Activated CD8-positive, alpha-beta T cell treated with anti-CD3 and anti-CD28 coated beads, Interleukin-2, amount 10 ng/mL, durations not matched to agents 7 days and 5 days (primary cell): ENCODE results near the gene BTN2A1. TPM values are rescaled to one million over a fixed set of nuclear protein-coding genes. Genes with fewer than 3 reads are reported as not detected.
"Not testable (repeated sequence)": the region's sequence is repeated elsewhere in the genome, so short reads cannot be mapped to it uniquely, and the experiment has no call there.

Experiments
- ATAC-seq: fragments of 150-1000 bp; cut with Tn5 transposase; one replicate; pipeline ENCODE4 v1.10.0; 2021; ENCODE audit warnings: moderate library complexity
- CTCF ChIA-PET: fragments of 350-600 bp; sonication (Branson Sonifier 250); formaldehyde crosslinking; loops from one replicate; lab custom pipeline; 2021; ENCODE audit warnings: antibody characterized with exemption; lab: Charles Lee
- POLR2A ChIA-PET: fragments of 350-600 bp; sonication (Branson Sonifier 250); formaldehyde crosslinking; loops from one replicate; lab custom pipeline; 2021; ENCODE audit warnings: antibody characterized with exemption; lab: Charles Lee
- DNase-seq: peaks from one replicate; pipeline ENCODE4 v3.0.0-alpha.2; 2020
- H3K27ac Mint-ChIP-seq: one replicate; pipeline ENCODE4 v1.8.0; 2021; ENCODE audit warnings: mild to moderate bottlenecking, mixed read lengths
- H3K27me3 Mint-ChIP-seq: one replicate; pipeline ENCODE4 v1.8.0; 2021; ENCODE audit warnings: low read depth, mixed read lengths
- H3K36me3 Mint-ChIP-seq: one replicate; pipeline ENCODE4 v1.8.0; 2021; ENCODE audit warnings: low read depth, mixed read lengths
- H3K4me1 Mint-ChIP-seq: one replicate; pipeline ENCODE4 v1.8.0; 2021; ENCODE audit warnings: low read depth, mixed read lengths
- H3K4me3 Mint-ChIP-seq: one replicate; pipeline ENCODE4 v1.8.0; 2021; ENCODE audit warnings: mild to moderate bottlenecking, mixed read lengths
- H3K9me3 Mint-ChIP-seq: one replicate; pipeline ENCODE4 v1.8.0; 2022; ENCODE audit warnings: mixed read lengths; ENCODE audit not compliant: insufficient read depth
- total RNA-seq, 2 experiments: library from RNA; stranded (reverse); gene quantifications; one replicate each; pipeline ENCODE4 v1.2.3, GENCODE V29; 2021

BTN2A1 gene
- total RNA-seq, 2 experiments from 2014 or later = 22.4 to 23.6 TPM

DNA sequence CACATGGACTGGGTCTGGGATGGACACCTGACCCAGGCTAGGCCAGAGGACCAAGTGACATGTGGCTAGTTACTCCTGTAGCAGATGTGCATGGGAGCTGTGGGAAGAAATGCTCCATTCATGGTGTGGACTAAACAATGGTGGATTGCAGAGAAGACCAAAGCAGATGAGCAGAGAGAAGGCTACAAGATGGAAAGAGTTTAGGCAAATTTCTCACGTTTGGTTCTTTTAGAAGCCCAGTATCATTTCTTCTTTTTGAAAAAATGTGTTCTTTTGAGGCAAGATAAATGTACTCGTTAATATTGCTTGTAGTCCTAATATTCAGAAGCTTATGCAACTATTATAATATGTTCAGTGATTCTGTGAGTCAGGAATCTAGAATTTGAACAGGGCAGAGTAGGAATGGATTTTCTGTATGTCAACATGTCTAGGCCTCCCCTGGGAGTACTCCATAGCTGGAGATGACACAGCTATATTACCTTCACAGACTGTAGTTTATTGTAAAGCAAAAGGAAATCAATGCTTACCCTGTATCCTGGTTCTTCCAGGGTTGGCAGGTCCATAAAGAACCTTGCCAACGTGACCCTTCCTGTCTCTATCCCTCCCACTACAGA, 2.3 kb upstream of the BTN2A1 start:
- Mint-ChIP-seq H3K36me3 (peaks cover 32% of the 10 kb centered on the region), H3K27me3 (no peaks in the 10 kb centered on the region), H3K27ac (no peak overlapping the region), H3K4me1 (peaks cover 31% of the 10 kb centered on the region), H3K9me3 (no peaks in the 10 kb centered on the region), H3K4me3 (no peak overlapping the region)
- ChIA-PET CTCF (interaction anchor here (1.2 to 2.7 kb wide), 5 partner anchors 9 to 140 kb away, joined by 3 to 9 read pairs (median 3); no protein-coding TSS in a partner anchor), POLR2A (interaction anchor here (1.1 to 2.6 kb wide), 3 partner anchors 9 to 18 kb away, joined by 3 to 9 read pairs (median 4); no protein-coding TSS in a partner anchor)
- no peak for DNase-seq
- ATAC-seq = no peak

DNA sequence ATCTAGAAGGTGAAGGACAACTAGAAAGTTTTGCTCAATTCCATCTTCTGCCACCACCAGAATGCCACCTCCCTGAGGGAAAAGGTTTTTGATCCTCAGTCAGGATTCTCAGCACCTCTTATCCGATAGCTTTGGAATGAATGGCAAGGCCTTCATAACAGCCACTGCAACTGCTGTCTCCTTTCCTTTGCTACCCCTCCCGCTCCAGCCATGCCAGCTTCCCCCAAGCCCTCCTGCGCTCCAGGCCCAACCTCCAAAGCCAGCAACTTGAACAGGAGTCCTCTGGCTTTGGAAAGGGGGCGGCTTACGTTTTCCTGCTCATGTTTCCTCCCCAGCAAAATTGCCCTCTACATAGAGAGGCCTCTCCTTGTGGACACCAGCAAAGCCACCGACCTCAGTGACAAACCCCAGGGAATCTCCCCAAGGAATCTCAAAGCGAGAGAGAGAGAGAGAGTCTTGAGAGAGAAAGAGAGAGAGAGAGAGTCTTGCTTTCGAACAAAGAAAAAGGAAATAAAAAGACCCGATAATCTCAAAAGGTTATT, 420 bp upstream of the BTN2A1 start:
- Mint-ChIP-seq H3K4me3 (peak overlapping the region; percentile 99), H3K36me3 (peaks cover 41% of the 10 kb centered on the region), H3K27ac (peak overlapping the region; percentile 97), H3K27me3 (no peaks in the 10 kb centered on the region), H3K9me3 (no peaks in the 10 kb centered on the region), H3K4me1 (peaks cover 45% of the 10 kb centered on the region)
- CTCF ChIA-PET = no interaction called here
- POLR2A ChIA-PET = no interaction called here
- DNase-seq (no peak), ATAC-seq (peak; percentile 28)

DNA sequence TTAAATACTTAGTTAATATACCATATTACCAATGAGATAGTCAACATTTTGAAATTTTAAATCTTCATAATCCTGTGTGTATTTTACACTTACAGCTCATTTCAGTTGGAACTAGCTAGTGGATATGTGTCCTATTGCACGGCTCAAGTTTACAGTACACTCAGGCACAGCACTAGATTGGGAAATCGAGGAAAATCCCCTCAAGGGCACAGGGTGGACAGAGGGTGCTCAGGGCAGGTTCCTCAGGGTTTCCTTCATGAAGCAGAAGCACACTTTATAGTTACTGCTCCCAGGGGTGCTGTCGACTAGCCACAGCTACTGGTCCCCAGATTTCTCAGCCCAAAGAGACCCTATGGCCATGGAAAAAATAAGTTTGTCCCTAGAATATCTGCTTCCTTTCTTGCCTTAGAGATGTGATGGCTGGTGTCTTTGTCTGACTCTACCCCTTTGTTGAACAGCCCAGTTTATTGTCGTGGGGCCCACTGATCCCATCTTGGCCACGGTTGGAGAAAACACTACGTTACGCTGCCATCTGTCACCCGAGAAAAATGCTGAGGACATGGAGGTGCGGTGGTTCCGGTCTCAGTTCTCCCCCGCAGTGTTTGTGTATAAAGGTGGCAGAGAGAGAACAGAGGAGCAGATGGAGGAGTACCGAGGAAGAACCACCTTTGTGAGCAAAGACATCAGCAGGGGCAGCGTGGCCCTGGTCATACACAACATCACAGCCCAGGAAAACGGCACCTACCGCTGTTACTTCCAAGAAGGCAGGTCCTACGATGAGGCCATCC, 1.5 kb downstream of the BTN2A1 start:
- ChIA-PET POLR2A (interaction anchor here (1.6 kb wide), 1 partner anchor 14 kb away, joined by 4 read pairs; no protein-coding TSS in a partner anchor), CTCF (interaction anchor here (1.3 kb wide), 1 partner anchor 110 kb away, joined by 3 read pairs; no protein-coding TSS in a partner anchor)
- Mint-ChIP-seq H3K27ac (peak overlapping the region; percentile 40), H3K4me1 (peaks cover 59% of the 10 kb centered on the region), H3K4me3 (peak overlapping the region; percentile 53), H3K36me3 (peaks cover 60% of the 10 kb centered on the region), H3K27me3 (no peaks in the 10 kb centered on the region), H3K9me3 (no peaks in the 10 kb centered on the region)
- no peak for DNase-seq
- ATAC-seq = no peak

DNA sequence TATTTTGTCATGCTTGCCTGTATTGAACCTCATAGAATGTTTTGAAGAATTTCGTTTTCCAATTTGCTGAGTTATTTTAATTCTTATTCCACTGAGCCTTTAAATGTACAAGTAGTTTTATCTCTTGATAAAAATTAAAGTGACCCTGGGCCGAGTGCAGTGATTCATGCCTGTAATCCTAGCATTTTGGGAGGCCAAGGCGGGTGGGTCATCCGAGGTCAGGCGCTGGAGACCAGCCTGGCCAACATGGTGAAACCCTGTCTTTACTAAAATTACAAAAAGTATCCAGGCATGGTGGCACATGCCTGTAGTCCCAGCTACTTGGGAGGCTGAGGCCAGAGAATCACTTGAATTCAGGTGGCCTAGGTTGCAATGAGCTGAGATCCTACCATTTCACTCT, 3.6 kb downstream of the BTN2A1 start:
- ATAC-seq, H3K27me3 Mint-ChIP-seq, H3K9me3 Mint-ChIP-seq, H3K27ac Mint-ChIP-seq, H3K4me3 Mint-ChIP-seq, DNase-seq: not testable (repeated sequence)
- Mint-ChIP-seq H3K36me3 (peaks cover 80% of the 10 kb centered on the region), H3K4me1 (peaks cover 63% of the 10 kb centered on the region)
- ChIA-PET CTCF (interaction anchor here (0.8 kb wide), 1 partner anchor 12 kb away, joined by 3 read pairs; no protein-coding TSS in a partner anchor), POLR2A (interaction anchor here (1.3 kb wide), 1 partner anchor 210 kb away, joined by 3 read pairs; a partner anchor contains a TSS)

DNA sequence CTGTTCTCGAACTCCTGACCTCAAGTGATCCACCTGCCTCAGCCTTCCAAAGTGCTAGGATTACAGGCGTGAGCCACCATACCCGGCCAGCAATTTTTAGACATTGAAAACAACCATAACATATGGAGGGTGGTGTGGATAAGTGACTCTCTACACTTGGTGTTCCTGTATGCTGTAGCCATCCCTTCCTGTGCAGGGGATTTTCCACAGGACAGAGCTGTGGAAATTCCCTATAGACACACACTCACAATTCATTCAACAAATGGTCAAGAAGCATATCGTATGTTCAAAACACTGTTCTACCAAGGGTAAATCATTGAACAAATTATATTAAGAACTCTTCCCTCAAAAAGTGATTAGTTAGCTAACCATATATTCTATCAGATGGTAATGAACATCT, 6.3 kb downstream of the BTN2A1 start:
- Mint-ChIP-seq H3K4me1 (peaks cover 47% of the 10 kb centered on the region), H3K9me3 (no peaks in the 10 kb centered on the region), H3K4me3 (no peak overlapping the region), H3K36me3 (peaks cover 93% of the 10 kb centered on the region), H3K27me3 (no peaks in the 10 kb centered on the region), H3K27ac (peak overlapping the region; percentile 13)
- DNase-seq (no peak), ATAC-seq (no peak)
- POLR2A ChIA-PET = interaction anchor here (0.7 to 1.0 kb wide), 2 partner anchors 8 to 10 kb away, joined by 4 to 5 read pairs; no protein-coding TSS in a partner anchor
- CTCF ChIA-PET = interaction anchor here (1.0 to 1.4 kb wide), 4 partner anchors 9 to 123 kb away, joined by 3 to 7 read pairs (median 4); no protein-coding TSS in a partner anchor

DNA sequence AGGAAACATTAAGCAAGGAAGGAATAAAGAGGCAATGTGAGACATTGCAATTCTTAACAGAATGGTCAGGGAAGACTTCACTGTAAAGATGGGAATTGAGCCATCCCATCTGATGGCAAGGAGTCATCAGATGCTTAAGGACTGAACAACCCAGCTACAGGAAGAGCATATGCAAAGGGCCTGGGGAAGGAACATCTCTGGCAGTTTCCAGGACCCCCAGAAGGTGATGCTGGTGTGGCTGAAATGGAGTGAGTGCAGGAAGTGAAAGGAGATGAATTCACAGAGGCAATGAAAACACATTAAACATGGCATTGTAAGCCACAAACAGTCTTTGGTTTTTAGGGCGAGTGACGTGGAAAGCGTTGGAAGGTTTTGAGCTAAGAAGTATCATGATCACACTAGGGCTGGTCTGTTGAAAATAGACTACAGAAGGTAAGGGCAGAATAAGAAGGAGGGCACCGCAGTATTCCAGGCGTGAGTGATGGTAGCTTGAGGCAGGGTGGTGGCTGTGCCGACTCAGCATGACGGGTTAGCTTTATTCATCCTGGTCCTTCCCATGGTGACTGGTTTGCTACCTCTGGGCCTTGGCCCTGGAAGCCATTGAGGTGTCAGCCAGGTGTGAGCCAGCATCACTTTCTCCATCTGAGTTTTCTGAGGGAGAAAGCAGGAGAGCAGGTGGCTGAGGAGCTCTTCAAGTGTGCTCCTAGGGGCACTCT, 6.8 kb downstream of the BTN2A1 start:
- Mint-ChIP-seq H3K27me3 (no peaks in the 10 kb centered on the region), H3K9me3 (no peaks in the 10 kb centered on the region), H3K4me3 (no peak overlapping the region), H3K36me3 (peaks cover 90% of the 10 kb centered on the region), H3K4me1 (peaks cover 41% of the 10 kb centered on the region), H3K27ac (peak overlapping the region; percentile 59)
- CTCF ChIA-PET = interaction anchor here (1.0 to 1.4 kb wide), 4 partner anchors 9 to 123 kb away, joined by 3 to 7 read pairs (median 4); no protein-coding TSS in a partner anchor
- DNase-seq (no peak), ATAC-seq (no peak)
- POLR2A ChIA-PET = interaction anchor here (0.7 to 1.2 kb wide), 3 partner anchors 9 to 25 kb away, joined by 3 to 5 read pairs (median 4); no protein-coding TSS in a partner anchor

DNA sequence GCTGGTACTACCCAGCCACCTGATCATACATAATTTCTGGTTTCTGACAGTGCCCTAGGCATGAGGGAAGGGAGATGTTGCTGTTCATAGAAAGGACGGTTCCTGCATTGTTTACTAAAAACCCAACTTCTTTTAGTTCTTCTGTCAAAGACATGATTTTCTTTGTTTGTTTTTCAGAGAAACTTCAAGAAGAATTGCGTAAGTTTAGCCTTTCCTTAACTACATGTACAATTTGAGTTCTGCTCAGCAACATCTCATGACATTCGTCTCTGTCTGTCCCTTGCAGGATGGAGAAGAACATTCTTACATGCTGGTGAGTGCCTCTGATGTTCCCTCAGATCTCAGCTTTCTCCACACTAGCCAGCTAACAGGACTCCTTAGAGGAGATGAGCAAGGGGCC, 8.0 kb downstream of the BTN2A1 start:
- Mint-ChIP-seq H3K4me1 (peaks cover 29% of the 10 kb centered on the region), H3K36me3 (peaks cover 86% of the 10 kb centered on the region), H3K4me3 (no peak overlapping the region), H3K27ac (no peak overlapping the region), H3K9me3 (no peaks in the 10 kb centered on the region), H3K27me3 (no peaks in the 10 kb centered on the region)
- ATAC-seq (no peak), DNase-seq (no peak)
- ChIA-PET POLR2A (interaction anchor here (1.2 kb wide), 1 partner anchor 24 kb away, joined by 3 read pairs; no protein-coding TSS in a partner anchor), CTCF (interaction anchor here (1.4 kb wide), 1 partner anchor 104 kb away, joined by 5 read pairs; no protein-coding TSS in a partner anchor)

DNA sequence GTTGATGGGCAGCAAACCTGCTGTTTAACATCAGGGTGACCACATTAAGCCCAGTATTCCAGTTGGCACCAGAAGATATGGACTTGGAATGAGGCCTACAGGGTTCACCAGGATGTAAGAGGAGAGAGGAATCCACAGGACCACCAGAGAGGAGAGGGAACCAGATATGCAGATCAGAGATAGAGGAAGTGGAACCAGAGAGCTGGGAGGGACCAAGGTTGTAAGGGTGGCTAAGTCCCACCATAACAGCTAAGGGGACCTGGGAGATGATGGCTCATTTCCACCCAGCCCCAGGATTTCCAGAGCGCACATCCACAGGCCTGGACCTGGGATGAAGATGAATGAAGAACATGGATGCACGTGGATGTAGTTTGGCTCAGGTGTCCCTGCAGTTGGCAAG, 11.1 kb downstream of the BTN2A1 start:
- H3K27me3 Mint-ChIP-seq = no peaks in the 10 kb centered on the region
- ATAC-seq (no peak), DNase-seq (no peak)
- POLR2A ChIA-PET = no interaction called here
- peaks cover 86% of the 10 kb centered on the region for H3K36me3 Mint-ChIP-seq
- CTCF ChIA-PET = no interaction called here
- peak overlapping the region; percentile 37 for H3K27ac Mint-ChIP-seq
- H3K9me3 Mint-ChIP-seq = peaks cover 4% of the 10 kb centered on the region
- H3K4me1 Mint-ChIP-seq = peaks cover 24% of the 10 kb centered on the region
- no peak overlapping the region for H3K4me3 Mint-ChIP-seq

DNA sequence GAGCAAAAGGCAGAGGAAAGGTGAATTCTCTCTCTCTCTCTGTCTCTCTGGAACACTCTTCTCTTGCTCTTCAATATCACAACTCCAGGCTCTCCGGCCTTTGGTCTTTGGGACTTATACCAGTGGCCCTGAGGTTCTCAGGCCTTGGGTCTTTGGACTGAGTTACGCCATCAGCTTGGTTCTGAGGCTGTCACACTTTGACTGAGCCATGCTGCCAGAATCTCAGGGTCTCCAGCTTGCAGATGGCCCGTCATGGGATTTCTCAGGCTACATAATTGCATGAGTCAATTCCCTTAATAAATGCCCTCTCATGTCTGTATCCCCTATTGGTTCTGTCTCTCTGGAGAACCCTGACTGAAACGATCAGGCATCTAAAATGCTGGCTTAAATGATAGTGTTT, 12.9 kb downstream of the BTN2A1 start:
- ChIA-PET CTCF (interaction anchor here (1.0 kb wide), 1 partner anchor 67 kb away, joined by 3 read pairs; the partner anchor contains the start of gene HMGN4), POLR2A (interaction anchor here (0.6 kb wide), 1 partner anchor 26 kb away, joined by 3 read pairs; no protein-coding TSS in a partner anchor)
- ATAC-seq (no peak), DNase-seq (no peak)
- no peak overlapping the region for H3K27ac Mint-ChIP-seq
- H3K4me3 Mint-ChIP-seq = no peak overlapping the region
- H3K4me1 Mint-ChIP-seq = peaks cover 25% of the 10 kb centered on the region
- no peaks in the 10 kb centered on the region for H3K27me3 Mint-ChIP-seq
- H3K36me3 Mint-ChIP-seq = peaks cover 73% of the 10 kb centered on the region
- peaks cover 4% of the 10 kb centered on the region for H3K9me3 Mint-ChIP-seq

DNA sequence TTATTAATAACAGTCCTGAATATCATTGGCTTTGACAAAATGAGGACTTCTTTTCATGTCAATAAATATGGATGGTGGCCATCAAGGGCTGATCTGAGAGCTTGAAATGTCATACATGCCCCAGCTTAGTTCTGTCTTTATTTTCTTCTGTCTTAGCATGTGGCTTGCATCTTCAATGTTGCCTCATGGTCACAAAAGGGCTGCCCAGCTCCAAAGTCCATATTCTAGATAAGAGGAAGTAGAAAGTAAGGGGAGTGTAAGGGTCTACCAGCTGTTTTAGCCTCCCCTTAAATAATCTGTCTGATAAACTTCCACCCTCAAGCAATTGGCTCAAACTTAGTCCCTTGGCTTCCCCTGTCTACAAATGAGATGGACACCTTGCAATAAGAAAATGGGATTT, 14.2 kb downstream of the BTN2A1 start:
- Mint-ChIP-seq H3K27ac (no peak overlapping the region), H3K4me3 (no peak overlapping the region), H3K27me3 (no peaks in the 10 kb centered on the region), H3K4me1 (peaks cover 31% of the 10 kb centered on the region), H3K9me3 (peaks cover 4% of the 10 kb centered on the region), H3K36me3 (peaks cover 60% of the 10 kb centered on the region)
- DNase-seq (no peak), ATAC-seq (no peak)
- CTCF ChIA-PET = no interaction called here
- POLR2A ChIA-PET = interaction anchor here (1.3 to 2.9 kb wide), 4 partner anchors 17 to 201 kb away, joined by 4 to 11 read pairs (median 10); a partner anchor contains a TSS
